GM19372 (cell line): Measurements from ENCODE around the gene ANKRD63.

Experiments used
- ATAC-seq: cut with Tn5 transposase; IDR thresholded peaks from one replicate; pipeline ENCODE4 v1.9.1; 2021; ENCODE audit warnings: mild to moderate bottlenecking, low read depth, moderate library complexity; ENCODE audit not compliant: unreplicated experiment

ANKRD63 gene, protein sequence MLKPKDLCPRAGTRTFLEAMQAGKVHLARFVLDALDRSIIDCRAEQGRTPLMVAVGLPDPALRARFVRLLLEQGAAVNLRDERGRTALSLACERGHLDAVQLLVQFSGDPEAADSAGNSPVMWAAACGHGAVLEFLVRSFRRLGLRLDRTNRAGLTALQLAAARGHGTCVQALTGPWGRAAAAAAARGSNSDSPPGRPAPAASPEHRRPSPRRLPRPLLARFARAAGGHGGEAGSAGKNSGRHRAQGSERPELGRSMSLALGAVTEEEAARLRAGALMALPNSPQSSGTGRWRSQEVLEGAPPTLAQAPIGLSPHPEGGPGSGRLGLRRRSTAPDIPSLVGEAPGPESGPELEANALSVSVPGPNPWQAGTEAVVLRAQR

DNA sequence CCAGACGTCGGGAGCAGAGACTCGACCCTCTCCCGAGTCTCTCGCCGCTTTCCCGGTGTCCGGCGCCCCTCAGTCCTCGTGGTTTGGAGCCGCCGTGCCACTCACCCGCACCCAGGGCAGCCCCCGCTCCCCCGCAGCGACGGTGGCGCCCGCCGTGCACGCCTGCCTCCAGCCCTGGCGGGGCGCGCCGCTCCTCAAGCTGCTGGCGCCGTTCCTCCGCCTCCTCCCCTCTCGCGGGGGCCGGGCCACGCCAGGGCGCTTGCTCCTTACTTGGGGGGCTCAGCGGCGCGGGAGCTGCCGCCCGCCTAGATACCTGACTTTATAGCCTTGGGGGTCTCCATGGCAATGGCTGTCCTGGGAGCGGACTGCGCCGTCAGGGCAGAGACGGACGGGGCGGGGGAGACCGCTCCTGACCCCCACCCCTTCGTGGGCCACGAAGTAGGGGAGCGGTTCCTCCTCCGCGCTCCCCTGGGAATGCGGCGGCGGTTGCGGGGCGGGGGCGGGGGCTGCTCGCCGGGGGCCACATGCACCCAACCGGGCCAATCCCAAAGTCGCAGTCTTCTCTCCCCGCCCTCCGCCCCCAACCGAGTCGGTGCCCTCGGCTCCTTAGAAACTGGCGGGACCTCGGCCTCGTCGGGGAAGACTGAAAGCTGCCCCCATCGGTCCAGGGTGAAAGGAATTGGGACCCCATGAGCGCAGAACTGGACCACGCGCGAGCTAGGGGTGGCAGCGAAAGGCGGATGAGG lies at the start of gene ANKRD63:
Gene ANKRD63, minus strand, starts transcription at position 196 of the 746 bp plus-strand sequence. CDS start 478 bp downstream, outside the sequence.
- no peak for ATAC-seq

DNA sequence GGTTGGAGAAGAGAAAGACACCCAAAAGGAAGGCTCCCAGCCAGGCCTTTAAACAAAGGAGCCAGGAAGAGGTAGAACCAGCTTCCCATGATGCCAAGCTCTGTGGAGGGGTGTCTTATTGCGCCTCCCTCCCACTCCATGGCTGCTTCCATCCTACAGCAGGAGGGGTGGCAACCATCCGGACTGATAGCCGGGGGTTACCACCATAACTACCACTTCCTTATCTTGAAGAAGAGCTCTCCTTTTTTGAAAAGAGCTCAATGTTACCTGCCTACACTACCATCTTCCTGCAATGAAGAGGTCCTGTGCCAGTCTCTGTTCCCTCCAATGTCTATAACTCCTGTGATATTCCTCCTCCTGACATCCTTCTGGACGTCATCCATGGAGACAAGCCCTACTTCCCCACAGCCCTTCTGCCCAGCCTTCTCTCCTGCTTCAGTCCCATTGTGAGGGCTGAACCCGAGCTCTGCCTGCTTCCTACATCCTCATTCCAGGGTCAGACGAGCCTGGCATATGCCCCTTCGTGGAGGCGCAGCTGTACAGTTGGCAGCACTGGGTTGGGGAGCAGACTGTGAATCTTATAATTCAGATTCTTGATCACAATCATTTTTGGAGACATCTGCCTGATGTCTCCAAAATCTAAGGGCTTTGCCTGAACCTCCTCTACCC lies 49.4 kb upstream of the ANKRD63 start:
- no peak for ATAC-seq

DNA sequence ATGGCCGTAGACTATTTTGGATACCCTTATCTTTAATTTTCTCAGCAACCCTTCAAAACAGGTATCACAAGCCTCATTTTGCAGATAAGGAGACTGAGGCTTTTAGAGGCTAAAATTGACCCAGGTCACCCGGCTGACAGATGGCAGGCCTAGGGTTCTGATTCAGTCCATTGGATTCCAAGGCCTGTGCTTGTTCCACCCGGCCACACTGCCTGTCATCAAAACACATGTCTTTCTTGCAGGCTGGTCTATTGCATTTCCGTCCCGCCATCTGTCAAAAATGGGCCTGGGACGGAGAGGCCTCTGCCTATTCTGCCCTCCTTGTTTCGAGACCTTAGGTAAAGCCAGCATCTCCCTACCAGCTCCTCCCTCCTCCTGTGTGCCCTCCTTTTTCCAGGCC lies 48.8 kb upstream of the ANKRD63 start:
- no peak for ATAC-seq

DNA sequence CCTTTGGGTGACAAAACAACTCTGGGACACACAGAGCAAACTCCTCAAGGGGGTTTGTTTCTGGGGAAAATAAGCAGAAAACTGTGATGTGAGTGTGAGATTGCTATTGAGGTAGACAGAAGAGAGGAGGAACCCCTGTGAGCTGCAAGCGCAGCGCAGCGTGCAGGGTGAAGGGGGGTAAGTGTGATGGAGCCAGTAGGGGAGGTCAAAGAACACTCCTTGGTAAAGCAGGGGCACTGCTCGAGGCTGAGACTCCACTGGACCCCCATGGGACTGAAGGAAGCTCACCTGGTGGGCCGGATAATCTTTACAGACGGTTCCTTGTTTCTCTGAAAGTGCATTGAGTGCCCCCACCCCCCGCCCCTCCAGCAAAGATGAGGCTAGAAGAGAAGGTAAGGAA lies 48.2 kb upstream of the ANKRD63 start:
- no peak for ATAC-seq

DNA sequence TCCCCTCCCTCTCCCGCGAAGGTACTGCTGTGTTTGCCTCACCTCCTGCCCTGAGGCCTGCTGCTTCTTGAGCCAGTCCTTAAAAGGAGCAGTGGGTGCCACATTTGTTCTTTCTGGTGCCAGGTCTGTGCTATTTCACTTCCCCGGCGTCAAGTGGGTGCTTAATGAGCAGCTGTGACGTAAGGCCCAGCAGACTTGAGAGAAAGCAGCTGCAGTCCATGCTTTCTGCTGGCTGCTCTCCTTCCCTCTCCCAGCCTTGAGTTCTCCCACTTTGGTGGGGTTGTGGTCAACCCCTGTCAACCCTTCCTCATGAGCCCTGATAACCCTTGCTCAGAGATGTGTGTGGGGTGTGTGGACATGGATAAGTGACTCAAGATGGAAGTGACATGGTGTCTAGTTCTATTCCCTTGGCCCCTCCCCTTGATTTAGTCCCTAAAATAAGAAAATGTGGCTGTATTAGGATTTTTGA lies 47.5 kb upstream of the ANKRD63 start:
- ATAC-seq, result no peak

DNA sequence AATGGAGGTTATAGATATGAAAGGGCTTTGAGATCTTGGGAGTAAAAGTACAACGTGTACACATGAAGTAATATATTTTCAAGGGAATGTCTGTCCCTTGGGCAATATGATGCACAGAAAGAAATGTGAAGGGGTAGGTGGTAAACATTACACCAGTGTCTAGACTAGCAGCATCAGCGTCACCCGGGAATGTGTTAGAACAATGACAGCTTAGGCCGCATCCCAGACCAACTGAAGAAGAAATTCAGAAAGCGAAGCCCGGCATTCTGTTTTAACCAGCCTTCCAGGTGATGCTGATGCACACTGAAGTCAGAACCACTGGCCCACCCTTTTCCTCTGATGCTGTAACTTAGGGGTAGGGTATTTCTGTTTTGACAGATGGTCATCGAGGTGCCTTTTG lies 46.9 kb upstream of the ANKRD63 start:
- no peak for ATAC-seq

DNA sequence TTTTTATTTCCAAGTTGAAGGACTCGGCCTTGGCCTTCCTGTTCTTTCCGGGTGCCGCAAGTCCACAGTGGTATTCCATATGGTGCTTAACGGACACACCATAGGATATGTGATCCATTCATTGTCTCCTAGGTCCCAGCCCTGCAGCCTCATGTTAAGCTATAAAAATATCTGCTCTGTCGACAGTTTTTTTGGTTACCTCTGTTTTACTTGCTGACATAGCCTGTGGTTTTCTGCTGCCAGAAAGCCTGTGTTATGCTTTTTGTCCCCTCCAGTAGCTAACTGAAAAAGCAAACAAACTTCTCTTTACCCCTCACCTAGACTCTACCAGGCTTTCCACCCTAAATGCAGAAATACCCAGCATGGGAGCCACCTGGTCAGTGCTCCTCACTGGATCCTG lies 45.9 kb upstream of the ANKRD63 start:
- ATAC-seq, result no peak

DNA sequence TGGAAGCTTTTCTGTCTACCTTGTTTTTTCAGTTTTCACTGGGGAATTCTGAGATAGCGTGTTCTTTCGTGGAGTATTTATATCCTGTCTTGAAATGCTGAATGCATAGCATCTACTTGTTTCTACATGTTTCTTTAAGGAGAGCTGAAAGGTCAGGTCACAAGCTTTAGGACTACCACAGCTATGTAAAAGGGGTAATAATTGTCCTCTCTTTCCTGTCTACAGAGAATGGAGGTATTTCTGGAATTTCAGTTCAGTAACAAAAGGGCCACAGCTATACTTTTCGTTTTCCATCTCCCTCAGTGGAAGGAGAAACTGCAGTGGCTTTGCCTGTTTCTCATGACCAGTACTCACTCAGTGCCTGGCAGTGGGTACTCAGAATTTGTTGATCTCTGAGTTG lies 45.3 kb upstream of the ANKRD63 start:
- no peak for ATAC-seq

DNA sequence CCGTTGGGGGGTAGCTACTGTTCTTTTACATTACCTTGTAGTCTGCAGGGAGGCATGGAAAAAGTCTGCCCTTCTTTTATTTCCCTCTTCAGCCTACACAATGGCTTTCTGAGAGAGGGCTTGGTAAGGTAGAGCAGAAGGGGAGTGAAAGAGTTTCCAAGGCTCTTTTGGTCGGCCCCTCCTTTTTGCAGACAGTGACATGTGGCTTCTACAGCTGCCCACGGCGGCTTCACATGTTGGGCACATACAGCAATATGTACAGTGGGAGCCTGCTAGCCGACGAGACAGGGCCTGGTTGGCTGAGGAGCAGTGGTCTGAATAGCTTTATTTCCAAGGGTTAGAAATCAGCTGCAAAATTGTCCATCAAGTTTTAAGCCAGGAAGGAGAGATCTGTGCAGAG lies 44.6 kb upstream of the ANKRD63 start:
- no peak for ATAC-seq

DNA sequence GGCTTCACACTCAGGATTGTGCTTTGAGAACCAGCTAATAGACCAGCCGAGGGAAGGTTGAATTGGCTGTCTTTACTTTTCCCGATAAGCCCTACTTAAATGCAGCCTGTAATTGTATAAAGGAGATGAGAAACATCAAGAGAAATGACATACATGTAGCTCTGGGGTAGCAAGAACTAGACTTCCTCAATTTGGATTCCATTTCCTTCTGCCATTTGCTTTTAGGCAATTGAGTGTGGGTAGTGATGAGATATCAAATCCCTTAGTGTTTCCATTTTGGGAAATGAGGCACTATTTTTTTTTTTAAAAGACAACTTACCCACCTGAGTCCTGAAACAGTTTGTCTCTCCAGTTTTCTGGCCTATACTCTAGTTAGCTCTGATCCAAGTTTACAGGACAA lies 42.8 kb upstream of the ANKRD63 start:
- ATAC-seq, result no peak

DNA sequence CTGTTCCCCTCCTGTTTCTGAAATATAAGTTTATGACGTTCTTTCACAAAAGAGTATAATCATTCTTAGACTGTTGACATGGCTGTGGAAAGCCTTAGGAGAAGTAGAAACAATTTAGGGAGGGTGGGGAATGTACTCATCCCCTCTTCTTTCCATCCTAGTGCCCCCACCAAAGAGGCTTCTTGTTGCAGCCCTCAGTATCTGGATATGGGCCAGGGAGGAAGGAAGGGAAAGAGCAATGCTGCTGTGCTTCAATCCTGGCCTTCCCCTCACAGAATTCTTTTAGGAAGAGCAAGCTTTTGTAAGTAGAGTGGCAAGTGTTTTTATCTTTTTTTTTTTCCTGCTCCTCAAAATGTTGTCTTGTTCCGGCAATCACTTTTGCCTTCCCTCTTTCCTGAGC lies 42.3 kb upstream of the ANKRD63 start:
- ATAC-seq, result no peak

DNA sequence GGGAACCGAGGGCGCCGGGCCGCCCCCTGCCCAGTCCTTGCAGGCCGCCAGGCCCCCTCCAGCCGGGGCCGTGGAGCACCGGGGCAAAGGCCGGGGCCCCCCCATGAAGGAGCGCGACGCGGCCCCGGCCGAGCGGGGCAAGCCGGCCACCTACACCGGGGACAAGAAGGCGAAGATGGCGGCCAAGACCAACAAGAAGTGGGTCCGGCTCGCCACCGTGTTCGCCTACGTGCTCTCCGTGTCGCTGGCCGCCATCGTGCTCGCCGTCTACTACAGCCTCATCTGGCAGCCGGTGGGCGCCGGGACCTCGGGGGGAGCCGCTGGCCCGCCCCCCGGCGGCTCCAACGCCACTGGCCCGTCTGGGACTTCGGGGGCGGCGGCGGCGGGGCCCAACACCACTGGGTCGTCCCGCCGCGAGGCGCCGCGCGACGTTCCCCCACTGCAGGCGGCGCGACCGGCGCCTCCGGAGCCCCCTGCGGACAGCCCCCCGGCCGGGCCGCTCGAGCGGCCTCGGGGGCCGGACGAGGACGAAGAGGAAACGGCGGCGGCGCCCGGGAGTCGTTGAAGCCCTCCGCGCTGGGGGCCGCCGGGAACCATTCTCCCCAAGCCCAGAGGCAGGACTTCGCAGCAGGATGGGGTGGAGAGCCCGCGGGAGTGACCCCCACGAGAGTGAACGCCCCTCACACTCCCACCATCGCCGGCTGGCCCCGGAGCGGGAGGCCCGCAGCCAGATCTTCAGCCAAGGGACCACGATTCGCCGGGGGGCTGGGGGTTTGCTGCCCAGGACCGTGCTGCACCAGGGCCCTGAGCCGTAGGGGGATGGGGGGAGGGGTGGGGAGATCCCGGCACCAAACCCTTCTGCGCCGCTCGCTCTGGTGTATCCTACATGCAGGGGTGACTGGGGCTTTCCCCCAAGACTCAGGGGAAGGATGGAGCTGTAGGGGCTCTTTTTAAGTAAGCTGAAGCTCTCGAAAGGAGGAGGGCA lies 41.4 kb upstream of the ANKRD63 start:
- peak; percentile 6 for ATAC-seq

DNA sequence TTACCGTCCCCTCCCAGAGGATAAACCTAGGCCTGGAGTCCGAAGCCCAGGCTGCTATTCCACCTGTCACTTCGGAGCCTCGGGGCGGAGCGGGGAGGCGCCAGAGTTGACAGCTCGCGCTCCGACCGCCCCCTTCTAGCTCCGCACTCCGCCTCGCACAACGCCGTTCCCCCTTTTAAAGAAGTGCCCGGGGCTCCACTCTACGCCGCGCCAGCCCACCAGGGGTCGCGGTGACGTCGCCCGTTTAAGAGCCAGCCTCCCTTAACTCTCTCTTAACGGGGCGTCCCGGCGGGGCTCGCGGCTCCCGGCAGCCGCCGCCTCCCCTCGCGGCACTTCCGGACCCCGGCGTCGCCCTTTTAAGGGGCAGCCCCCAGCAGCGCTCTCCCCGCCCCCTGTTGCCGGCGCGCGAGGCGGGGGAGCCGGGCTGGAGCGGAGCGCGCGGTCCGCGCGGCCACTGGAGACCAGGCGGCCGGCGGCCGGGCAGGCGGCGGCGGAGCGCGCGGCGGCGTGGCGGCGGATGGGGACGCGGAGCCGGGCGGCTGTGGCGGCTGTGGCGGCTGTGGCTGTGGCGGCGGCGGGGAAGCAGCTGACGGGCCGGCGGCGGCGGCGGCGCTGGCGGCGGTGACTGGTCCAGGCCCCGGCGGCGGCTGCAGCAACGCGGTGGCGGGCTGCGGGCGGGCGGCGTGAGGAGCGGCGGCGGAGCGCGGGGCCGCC lies 40.5 kb upstream of the ANKRD63 start, which contains the start of gene INAFM2:
Gene INAFM2, plus strand, starts transcription at position 454 of the 714 bp plus-strand sequence. CDS start 364 bp downstream, outside the sequence.
- peak; percentile 79 for ATAC-seq

DNA sequence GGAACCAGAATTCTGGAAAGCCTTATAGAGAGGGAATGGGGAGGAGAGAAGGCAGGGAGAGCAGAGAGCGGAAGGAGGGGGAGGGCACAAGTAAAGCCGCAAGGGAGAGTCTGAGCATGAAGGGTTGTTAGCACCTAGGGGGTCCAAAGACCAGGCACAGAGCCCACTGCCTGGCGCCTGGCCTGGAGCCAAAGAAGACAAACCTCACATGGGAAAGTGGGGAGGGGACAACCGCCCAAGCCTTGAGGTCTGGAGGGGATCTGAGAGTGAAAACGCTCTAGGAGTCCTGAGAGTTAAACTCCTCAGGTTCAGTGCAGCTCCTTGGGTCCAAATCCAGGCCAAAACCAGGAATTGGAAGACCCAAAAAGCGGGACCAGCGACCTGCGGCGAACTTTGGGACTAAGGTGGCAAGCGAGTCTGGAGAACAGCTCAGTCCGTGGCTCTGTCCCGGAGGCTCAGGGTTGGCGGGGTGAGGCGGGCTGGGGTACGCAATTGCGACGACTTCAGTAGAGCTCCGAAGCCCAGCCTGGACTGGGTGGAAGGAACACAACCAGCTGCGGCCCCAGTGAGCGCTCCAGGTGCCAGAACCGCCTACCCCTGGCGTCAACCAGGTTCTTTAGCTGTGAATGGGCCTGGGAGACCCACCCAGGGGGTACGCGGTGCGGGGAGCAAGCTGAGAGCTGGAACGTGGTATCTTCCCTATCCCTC lies 39.8 kb upstream of the ANKRD63 start:
- no peak for ATAC-seq

DNA sequence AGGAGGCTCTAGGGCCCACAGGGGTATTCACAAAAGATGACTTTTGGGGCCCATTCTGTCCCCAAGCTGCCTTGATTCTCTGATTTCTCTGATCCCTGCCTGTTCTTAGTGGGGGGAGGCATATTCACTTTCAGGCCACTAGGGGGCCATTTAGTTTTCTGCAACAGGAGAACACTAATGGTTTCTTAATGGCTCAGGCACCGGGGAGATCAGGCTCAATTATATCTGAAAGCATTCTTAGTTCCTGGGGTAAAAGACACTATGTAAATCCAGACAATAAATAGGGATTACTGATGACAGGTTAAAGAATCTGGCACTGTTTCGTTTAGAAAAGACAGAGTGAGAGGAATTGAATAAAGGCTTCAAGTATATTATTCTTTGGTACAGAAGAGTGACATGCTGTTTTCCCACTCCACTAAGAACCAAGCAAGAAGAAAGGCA lies 38.1 kb upstream of the ANKRD63 start:
- ATAC-seq, result no peak

DNA sequence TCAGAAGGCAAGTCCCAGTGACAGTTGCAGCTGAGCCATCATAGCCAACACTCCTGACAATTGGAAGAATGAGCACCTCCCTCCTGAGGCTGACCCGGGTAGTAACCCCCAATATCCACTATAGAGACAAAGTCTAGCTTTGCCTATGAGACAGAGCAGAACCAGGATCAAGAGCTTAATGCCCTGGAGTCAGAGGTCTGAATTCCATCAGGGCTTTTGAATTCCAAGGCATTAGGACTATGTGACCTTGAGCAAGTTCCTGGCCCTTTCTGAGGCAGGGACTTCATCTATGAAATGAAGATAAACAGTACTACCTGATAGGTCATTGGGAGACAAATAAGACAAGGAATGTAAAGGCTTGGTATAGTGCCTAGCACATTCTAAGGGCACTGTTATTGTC lies 37.5 kb upstream of the ANKRD63 start:
- ATAC-seq, result no peak

DNA sequence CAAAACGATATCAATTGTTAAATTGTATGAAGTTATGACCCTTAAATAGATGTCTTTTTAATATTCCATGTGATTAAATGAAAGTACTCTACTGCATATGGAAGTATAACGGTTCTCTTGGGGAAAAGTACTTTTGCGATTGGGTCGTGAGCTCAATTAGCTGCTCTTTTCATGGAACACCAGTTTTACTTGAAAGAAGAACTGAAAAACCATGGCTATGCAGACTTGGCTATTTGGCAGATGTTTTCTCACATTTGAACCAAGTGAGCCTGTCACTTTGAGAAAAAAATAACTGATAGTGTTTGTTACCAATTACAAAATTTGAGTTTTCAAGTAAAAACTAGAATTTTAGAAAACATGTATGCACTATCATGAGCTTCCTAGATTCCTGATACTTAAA lies 34.7 kb upstream of the ANKRD63 start:
- ATAC-seq, result no peak

DNA sequence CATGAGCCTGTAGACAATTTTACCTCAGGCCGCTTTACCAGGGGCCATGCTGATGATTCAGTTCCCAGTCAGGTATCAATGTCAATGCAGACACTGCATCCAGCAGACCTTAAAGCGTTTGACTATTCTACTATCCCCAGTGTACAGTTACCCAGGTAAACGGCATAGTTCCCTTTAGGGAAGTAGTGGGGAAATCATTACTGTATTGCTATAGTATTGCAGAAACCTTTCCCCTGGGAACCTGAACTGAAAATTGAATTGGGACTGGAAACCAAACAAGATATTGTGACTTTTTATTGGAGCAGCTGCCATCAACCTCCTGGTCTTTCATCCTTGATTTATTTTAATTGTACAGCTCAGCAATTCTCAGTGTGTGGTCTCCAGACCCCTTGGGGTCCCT lies 34.1 kb upstream of the ANKRD63 start:
- ATAC-seq, result no peak
